ENCODE results near the gene AK2.
"Not testable (repeated sequence)": the region's sequence is repeated elsewhere in the genome, so short reads cannot be mapped to it uniquely, and the experiment has no call there.

Gene AK2

DNA sequence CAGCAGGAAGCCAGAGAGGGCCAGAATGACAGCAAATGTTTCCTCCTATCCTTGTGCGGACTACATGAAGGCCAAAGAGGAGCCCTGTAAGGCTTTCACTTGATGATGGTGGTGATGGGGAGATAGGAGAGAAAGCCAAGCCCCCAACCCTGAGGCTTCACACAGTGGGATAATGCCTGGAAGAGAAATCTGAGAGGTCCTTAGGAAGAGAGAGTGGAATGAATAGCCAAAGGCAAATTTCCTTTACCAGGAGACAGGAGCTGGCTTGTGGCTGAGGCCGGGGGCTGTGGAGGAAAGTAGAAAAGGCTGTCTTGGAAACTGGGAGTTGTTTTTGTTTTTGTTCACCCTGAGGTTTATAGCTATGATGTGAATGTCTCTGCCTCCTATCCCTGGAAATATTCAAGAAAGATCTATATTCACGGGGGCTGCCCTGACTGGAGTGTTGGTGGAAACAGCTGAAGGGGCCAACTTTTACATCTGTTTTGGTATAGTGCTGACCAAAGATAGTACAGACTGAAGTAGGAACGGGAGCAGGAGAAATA is 59.1 kb downstream of the AK2 start:
- TF ChIP-seq SNAI2 (CRISPR knock-in tag; IDR thresholded peaks at IDR 0.05) (no peak), PPARA (CRISPR knock-in tag; IDR thresholded peaks at IDR 0.05; ENCODE audit: borderline replicate concordance) (no peak), GLIS3 (CRISPR knock-in tag; IDR thresholded peaks at IDR 0.05) (no peak), ARNTL (CRISPR knock-in tag; IDR thresholded peaks at IDR 0.05; ENCODE audit: borderline replicate concordance, low read depth) (no peak), ISL1 (CRISPR knock-in tag; IDR thresholded peaks at IDR 0.05) (no peak)
- TF ChIP-seq, protein P1, sequence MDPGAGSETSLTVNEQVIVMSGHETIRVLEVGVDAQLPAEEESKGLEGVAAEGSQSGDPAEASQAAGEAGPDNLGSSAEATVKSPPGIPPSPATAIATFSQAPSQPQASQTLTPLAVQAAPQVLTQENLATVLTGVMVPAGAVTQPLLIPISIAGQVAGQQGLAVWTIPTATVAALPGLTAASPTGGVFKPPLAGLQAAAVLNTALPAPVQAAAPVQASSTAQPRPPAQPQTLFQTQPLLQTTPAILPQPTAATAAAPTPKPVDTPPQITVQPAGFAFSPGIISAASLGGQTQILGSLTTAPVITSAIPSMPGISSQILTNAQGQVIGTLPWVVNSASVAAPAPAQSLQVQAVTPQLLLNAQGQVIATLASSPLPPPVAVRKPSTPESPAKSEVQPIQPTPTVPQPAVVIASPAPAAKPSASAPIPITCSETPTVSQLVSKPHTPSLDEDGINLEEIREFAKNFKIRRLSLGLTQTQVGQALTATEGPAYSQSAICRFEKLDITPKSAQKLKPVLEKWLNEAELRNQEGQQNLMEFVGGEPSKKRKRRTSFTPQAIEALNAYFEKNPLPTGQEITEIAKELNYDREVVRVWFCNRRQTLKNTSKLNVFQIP (CRISPR knock-in tag; IDR thresholded peaks at IDR 0.05; ENCODE audit: borderline replicate concordance, low read depth): no peak
- TF ChIP-seq, protein P2, sequence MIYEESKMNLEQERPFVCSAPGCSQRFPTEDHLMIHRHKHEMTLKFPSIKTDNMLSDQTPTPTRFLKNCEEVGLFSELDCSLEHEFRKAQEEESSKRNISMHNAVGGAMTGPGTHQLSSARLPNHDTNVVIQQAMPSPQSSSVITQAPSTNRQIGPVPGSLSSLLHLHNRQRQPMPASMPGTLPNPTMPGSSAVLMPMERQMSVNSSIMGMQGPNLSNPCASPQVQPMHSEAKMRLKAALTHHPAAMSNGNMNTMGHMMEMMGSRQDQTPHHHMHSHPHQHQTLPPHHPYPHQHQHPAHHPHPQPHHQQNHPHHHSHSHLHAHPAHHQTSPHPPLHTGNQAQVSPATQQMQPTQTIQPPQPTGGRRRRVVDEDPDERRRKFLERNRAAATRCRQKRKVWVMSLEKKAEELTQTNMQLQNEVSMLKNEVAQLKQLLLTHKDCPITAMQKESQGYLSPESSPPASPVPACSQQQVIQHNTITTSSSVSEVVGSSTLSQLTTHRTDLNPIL (CRISPR knock-in tag; IDR thresholded peaks at IDR 0.05; ENCODE audit: low read depth): no peak
- TF ChIP-seq, protein P3, sequence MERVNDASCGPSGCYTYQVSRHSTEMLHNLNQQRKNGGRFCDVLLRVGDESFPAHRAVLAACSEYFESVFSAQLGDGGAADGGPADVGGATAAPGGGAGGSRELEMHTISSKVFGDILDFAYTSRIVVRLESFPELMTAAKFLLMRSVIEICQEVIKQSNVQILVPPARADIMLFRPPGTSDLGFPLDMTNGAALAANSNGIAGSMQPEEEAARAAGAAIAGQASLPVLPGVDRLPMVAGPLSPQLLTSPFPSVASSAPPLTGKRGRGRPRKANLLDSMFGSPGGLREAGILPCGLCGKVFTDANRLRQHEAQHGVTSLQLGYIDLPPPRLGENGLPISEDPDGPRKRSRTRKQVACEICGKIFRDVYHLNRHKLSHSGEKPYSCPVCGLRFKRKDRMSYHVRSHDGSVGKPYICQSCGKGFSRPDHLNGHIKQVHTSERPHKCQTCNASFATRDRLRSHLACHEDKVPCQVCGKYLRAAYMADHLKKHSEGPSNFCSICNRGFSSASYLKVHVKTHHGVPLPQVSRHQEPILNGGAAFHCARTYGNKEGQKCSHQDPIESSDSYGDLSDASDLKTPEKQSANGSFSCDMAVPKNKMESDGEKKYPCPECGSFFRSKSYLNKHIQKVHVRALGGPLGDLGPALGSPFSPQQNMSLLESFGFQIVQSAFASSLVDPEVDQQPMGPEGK (CRISPR knock-in tag; IDR thresholded peaks at IDR 0.05; ENCODE audit: borderline replicate concordance): no peak
- ATAC-seq: no peak

DNA sequence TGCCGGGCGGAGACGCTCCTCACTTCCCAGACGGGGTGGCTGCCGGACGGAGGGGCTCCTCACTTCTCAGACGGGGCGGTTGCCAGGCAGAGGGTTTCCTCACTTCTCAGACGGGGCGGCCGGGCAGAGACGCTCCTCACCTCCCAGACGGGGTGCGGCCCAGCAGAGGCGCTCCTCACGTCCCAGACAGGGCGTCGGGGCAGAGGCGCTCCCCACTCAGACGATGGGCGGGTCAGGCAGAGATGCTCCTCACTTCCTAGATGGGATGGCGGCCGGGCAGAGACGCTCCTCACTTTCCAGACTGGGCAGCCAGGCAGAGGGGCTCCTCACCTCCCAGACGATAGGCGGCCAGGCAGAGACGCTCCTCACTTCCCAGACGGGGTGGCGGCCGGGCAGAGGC is 61.6 kb downstream of the AK2 start:
- ATAC-seq: not testable (repeated sequence)

DNA sequence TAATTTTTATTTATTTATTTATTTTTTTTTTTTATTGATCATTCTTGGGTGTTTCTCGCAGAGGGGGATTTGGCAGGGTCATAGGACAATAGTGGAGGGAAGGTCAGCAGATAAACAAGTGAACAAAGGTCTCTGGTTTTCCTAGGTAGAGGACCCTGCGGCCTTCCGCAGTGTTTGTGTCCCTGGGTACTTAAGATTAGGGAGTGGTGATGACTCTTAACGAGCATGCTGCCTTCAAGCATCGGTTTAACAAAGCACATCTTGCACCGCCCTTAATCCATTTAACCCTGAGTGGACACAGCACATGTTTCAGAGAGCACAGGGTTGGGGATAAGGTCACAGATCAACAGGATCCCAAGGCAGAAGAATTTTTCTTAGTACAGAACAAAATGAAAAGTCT is 63.2 kb downstream of the AK2 start:
- not testable (repeated sequence) for ATAC-seq

DNA sequence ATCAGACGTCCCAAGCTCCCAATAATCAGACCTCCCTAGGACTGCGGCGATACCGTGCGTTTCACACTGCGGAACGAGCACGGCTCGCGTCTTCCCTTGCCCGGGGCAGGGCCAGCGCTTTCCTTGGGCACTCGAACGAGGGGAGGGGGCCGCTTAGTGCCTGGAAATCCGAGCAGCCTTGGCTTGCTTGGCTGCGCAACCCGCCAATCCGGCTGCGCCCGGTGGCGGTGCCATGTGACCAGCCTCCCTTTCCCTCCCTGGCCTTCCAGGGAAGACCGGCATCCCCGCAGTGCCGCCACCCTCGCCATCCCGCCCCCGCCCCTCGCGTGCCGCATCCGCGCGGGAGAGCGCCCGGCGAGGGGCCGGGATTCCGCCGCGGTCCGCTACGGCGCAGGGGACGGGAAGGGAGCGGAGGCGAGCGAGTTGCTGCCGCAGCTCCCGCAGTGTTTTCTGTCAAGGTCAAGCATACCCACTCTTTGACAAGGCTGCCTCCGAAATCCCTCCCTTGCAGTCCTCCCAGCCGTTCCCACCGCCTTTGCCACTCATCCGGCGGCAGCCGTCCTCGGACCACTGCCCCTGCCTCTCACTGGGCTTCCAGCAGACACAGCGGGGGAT is 63.8 kb downstream of the AK2 start:
- no peak for TF ChIP-seq ZNF565 (CRISPR knock-in tag; conservative IDR thresholded peaks at IDR 0.05; ENCODE audit: low read depth)
- TF ChIP-seq, protein P4, sequence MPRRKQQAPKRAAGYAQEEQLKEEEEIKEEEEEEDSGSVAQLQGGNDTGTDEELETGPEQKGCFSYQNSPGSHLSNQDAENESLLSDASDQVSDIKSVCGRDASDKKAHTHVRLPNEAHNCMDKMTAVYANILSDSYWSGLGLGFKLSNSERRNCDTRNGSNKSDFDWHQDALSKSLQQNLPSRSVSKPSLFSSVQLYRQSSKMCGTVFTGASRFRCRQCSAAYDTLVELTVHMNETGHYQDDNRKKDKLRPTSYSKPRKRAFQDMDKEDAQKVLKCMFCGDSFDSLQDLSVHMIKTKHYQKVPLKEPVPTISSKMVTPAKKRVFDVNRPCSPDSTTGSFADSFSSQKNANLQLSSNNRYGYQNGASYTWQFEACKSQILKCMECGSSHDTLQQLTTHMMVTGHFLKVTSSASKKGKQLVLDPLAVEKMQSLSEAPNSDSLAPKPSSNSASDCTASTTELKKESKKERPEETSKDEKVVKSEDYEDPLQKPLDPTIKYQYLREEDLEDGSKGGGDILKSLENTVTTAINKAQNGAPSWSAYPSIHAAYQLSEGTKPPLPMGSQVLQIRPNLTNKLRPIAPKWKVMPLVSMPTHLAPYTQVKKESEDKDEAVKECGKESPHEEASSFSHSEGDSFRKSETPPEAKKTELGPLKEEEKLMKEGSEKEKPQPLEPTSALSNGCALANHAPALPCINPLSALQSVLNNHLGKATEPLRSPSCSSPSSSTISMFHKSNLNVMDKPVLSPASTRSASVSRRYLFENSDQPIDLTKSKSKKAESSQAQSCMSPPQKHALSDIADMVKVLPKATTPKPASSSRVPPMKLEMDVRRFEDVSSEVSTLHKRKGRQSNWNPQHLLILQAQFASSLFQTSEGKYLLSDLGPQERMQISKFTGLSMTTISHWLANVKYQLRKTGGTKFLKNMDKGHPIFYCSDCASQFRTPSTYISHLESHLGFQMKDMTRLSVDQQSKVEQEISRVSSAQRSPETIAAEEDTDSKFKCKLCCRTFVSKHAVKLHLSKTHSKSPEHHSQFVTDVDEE (CRISPR knock-in tag; IDR thresholded peaks at IDR 0.05): peak; percentile 36; the same call in 1 of the 2 replicates
- TF ChIP-seq, protein P2 (CRISPR knock-in tag; IDR thresholded peaks at IDR 0.05; ENCODE audit: low read depth): no peak
- TF ChIP-seq ZNF70 (CRISPR knock-in tag; IDR thresholded peaks at IDR 0.05): no peak
- no peak for TF ChIP-seq SNAI2 (CRISPR knock-in tag; IDR thresholded peaks at IDR 0.05)
- TF ChIP-seq TCF4 (CRISPR knock-in tag; IDR thresholded peaks at IDR 0.05; ENCODE audit: borderline replicate concordance): no peak
- TF ChIP-seq PPARA (CRISPR knock-in tag; IDR thresholded peaks at IDR 0.05; ENCODE audit: borderline replicate concordance): no peak
- peak; percentile 91 for ATAC-seq

DNA sequence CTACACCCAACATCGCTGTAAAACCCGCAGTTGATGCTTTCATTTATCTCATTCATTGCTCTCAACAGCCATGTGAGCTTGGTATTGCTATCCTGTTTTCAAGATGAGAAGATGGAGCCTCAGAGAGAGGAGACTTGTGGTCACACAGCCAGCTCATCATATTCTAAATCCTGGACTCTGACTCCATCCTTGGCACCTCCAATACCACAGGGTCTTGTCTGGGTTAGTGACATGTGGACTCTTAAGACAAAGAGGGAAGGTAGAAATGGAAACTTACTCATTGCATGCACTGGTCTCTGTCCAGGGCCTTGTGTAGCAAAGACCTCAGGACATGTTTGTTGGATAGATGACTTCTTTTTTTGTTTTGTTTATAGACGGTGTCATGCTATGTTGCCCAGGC is 65.1 kb downstream of the AK2 start:
- TF ChIP-seq ZC3H10 (CRISPR knock-in tag; IDR thresholded peaks at IDR 0.05) (no peak), SNAI2 (CRISPR knock-in tag; IDR thresholded peaks at IDR 0.05) (no peak), ZFP3 (CRISPR knock-in tag; IDR thresholded peaks at IDR 0.05) (no peak), ZNF70 (CRISPR knock-in tag; IDR thresholded peaks at IDR 0.05) (no peak), RARB (CRISPR knock-in tag; IDR thresholded peaks at IDR 0.05) (no peak)
- ATAC-seq: no peak

Data from SK-N-SH treated with all-trans-retinoic acid at 6 μM for 48 hours (cell line).